GM21737 (cell line): ENCODE measurements around the gene KRTAP10-8.
"Not testable (repeated sequence)": the region's sequence is repeated elsewhere in the genome, so short reads cannot be mapped to it uniquely, and the experiment has no call there.

Experiments used
- ATAC-seq: cut with Tn5 transposase; IDR thresholded peaks from one replicate; pipeline ENCODE4 v1.9.1; 2021; ENCODE audit warnings: mild to moderate bottlenecking, moderate library complexity; ENCODE audit not compliant: unreplicated experiment

KRTAP10-8 gene

GRCh38 chr21:44643741-44644310, 31.9 kb downstream of the KRTAP10-8 start:
- ATAC-seq: no peak

GRCh38 chr21:44644878-44645277, 33.0 kb downstream of the KRTAP10-8 start:
- no peak for ATAC-seq

- not testable (repeated sequence) for ATAC-seq
Measured at GRCh38 chr21:44646366-44647221, 34.7 kb downstream of the KRTAP10-8 start, which contains the start of gene KRTAP10-11. Gene KRTAP10-11 (plus strand): TSS chr21:44646414. CDS start chr21:44646459, 45 bp downstream.

DNA sequence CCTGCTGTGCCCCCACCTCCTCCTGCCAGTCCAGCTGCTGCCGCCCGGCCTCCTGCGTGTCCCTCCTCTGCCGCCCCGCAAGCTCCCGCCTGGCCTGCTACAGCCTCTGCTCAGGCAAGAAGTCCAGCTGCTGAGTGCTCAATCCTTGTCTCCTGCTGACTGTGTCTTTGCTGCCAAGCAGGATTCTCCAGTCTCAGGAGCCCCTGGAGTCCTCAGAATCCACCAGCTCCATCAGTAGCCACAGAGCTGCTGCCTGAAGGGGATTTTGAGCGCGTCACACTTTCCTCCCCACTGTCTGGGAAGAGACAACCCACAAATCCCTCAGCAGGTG, 35.3 kb downstream of the KRTAP10-8 start:
- no peak for ATAC-seq

DNA sequence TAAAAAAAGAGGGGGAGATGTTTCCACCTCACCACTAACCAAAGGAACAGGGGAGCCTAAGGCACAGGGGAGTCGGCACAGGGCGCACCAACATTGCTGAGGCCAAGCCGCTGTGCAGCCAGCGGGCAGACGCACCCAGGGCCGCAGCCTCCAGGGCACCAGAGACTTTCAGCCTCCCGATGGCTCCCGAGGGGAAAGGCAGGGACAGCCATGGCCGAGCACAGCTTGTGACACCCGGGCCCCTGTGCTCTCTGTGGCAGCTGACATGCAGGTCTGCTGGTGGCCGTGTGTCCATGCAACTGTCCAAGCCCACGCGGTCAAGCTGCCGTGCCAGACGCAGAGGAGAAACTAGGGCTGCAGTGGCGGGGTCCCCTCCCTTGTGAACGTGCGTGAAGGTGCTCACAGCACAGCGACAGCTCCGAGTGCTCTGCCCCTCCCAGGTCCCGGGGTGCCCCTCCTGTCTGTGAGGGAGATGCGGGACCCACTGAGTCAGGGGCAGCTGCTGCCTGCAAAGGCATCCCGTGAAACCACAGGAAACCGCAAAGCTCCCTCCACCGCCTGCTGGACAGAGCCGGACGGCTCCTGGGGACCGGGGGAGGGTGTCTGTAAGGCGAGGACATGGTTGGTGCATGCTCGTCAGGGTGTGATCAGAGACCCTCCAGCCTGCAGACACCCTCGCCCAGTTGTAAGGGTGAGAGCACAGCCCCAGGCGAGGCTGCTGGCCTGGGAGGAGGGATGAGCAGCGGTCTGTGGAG, 36.9 kb downstream of the KRTAP10-8 start:
- ATAC-seq: no peak

GRCh38 chr21:44649521-44650100, 37.7 kb downstream of the KRTAP10-8 start:
- ATAC-seq: no peak

DNA sequence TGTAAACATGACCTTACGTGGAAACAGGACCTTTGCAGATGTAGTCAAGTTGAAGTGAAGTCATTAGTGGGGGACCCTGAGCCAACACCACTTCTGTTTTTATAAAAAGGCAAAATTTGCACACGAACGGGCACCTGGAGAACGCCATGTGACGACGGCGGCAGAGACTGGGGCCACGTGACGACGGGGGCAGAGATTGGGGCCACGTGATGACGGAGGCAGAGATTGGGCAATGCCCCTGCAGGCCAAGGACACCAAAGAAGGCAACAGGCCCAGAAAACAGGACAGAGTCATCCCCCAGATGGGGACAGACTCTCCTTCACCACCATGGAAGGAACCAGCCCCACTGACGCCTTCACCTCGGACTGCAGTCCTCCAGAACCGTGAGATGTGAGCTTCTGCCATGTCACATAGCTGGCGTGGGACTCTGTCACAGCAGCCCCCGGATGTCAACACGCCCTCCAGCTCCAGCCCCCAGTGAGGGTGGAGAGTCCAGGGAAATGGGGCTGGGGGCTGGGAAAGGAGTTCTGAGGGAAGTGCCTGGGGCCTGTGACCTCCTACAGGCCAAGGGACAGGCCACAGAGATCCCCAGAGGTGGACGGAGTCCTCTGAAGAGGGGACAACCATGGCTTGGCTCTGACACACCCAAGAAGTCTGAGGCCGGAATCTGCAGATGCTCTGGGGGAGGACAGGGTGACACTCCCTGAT, 38.5 kb downstream of the KRTAP10-8 start:
- ATAC-seq: no peak

- ATAC-seq: no peak
Measured at GRCh38 chr21:44650973-44651675, 39.2 kb downstream of the KRTAP10-8 start.

DNA sequence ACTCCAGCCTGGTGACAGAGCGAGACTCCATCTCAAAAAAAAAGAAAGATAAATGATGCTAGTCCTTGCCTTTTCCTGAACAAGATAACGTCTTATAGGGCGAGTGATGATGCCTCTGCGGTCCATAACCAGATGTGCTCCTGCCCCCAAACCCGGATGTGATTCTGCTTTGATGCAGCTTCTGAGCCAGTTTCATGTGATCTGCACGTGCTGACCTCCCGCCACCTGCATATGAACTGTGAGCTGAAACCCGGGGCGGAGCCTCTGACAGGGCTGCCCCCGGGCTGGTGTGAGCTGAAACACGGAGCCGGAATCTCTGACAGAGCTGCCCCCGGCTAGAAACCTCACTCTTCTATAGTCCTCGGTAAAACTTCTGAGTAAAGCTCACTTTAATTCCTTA, 41.2 kb downstream of the KRTAP10-8 start:
- no peak for ATAC-seq

GRCh38 chr21:44653656-44654575, 42.0 kb downstream of the KRTAP10-8 start:
- ATAC-seq: no peak

- no peak for ATAC-seq
Measured at GRCh38 chr21:44654576-44655175, 42.8 kb downstream of the KRTAP10-8 start, which contains the start of gene KRTAP12-4. Gene KRTAP12-4 (minus strand): TSS chr21:44654659. CDS start chr21:44654614, 45 bp downstream.

- ATAC-seq: no peak
Measured at GRCh38 chr21:44656868-44657267, 45.0 kb downstream of the KRTAP10-8 start.

DNA sequence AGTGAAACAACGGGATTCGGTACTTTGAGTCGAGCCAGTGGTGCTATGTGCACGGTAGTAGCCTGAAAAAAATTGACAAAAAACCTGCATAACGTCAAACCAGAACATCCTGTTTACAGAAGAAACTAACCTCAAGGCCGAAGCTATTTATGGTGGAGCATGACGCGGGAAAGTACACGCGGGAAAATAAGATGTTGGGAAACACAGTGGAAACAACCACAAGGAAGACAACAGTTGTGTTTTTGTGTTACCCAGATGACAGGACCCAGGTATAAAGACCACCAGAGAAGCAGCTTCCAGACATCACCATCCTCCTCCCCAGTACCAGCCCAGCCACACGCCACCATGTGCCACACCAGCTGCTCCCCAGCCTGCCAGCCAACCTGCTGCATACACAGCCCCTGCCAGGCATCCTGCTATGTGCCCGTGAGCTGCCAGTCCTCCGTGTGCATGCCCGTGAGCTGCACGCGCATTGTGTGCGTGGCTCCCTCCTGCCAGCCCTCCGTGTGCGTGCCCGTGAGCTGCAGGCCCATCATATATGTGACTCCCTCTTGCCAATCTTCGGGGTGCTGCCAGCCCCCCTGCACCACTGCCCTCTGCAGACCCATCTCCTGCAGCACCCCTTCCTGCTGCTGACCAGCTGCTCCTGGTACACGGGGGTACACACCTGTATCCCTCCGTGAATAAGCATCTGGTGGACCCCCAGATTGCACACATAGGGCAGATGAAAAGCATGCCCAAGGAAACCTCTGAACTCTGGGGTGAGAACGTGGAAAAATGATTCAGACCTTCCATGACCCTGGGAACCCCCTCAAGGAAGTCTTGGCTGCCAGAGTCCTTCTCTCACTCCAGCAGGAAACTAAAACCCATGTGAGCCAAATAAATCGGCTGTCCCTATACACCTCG, 46.0 kb downstream of the KRTAP10-8 start, which contains the start of gene KRTAP12-3:
Gene KRTAP12-3, plus strand, starts transcription at position 298 of the 906 bp plus-strand sequence. Its CDS starts 48 bp downstream, at position 346.
- ATAC-seq: no peak

DNA sequence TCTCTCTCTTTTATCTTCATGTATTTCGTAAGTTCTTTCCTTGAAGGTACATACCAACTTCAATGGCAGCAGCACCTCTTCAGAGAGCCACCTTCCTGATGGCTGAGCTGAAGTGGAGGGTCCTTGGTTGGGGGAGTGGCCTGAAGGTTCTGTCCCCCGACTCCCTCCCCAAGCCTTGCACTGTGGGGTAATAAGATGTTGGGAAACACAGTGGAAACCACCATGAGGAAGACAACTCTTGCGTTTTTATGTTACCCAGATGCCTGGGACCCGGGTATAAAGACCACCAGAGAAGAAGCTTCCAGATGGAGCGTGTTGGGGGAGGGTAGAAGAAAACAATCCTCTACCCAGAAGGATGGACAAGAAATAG, 46.6 kb downstream of the KRTAP10-8 start:
- no peak for ATAC-seq

- ATAC-seq: no peak
Measured at GRCh38 chr21:44658913-44659595, 47.2 kb downstream of the KRTAP10-8 start.

DNA sequence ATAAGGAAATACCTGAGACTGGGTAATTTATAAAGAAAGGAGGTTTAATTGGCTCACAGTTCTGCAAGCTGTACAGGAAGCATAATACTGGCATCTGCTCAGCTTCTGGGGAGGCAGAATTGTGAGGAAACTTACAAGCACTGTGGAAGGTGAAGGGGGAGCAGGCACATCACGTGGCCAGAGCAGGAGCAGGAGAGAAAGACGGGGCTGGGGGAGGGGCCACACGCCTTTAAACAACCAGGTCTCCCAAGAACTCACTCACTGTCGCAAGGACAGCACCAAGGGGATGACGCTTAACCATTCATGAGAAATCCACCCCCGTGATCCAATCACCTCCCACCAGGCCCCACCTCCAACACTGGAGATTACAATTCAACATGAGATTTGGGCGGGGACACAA, 49.7 kb downstream of the KRTAP10-8 start:
- not testable (repeated sequence) for ATAC-seq
